Endometrium (tissue), 2 donors: ENCODE results near the gene KRAS.
A peak's percentile ranks its signal among the peaks of the same experiment; 100 is the strongest.

Experiments
- FAIRE-seq: peaks from 2 replicates; lab custom pipeline; 2012; peaks lifted over from hg19 to GRCh38; lab: Jason Lieb, UNC
- donor health status: control.
- donor health status: control.

KRAS gene

GRCh38 chr12:25194722-25195055 lies 56.0 kb downstream of the KRAS start:
- FAIRE-seq: no peak

- FAIRE-seq: no peak
Observed at GRCh38 chr12:25194214-25194613, 56.5 kb downstream of the KRAS start.

DNA sequence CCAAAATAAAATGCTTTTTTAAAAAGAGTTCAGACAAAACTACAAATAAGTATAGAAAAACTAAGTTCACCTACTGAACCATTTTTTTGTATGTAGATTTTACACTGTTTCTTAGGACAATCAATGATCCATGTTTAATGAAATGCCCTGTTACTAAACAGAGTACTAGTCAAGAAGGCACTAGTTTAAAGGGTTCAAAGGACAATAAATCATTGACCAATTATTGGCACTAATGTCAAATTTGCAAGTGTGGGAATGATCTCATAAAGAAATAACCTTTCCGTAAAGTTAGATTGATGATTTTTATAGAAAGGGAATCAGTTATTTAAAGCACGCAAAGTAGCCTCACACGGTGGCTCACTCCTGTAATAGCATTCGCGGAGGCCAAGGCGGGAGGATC lies 59.9 kb downstream of the KRAS start:
- no peak for FAIRE-seq

GRCh38 chr12:25189656-25190055 lies 61.1 kb downstream of the KRAS start:
- FAIRE-seq: no peak

GRCh38 chr12:25187781-25188180 lies 62.9 kb downstream of the KRAS start:
- no peak for FAIRE-seq

DNA sequence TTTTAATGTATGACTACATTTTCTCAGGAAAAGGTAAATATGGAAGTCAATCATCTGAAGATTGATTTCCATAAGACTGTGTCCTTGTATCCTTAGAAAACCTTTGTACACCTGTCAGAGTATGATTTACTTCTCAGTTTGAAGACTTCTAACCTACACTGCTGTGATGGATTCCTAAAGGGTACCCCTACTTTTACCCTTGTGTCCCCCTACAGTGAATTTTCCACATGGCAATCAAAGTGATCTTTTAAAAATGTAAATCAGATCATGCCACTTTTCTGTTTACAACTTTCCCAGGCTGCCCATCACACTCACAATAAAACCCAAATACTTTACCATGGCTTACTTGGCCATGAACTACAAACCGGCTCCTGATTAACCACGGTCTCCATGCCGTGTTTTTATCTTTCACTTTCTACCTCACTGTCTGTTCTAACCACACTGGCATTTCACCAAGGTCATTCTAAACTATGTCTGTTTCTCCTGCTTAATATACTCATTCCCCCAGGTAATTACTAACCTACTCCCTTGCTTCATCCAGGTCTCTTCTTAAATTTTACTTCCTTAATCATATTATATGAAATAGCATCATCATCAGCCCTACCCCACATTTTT lies 63.8 kb downstream of the KRAS start:
- FAIRE-seq: no peak

DNA sequence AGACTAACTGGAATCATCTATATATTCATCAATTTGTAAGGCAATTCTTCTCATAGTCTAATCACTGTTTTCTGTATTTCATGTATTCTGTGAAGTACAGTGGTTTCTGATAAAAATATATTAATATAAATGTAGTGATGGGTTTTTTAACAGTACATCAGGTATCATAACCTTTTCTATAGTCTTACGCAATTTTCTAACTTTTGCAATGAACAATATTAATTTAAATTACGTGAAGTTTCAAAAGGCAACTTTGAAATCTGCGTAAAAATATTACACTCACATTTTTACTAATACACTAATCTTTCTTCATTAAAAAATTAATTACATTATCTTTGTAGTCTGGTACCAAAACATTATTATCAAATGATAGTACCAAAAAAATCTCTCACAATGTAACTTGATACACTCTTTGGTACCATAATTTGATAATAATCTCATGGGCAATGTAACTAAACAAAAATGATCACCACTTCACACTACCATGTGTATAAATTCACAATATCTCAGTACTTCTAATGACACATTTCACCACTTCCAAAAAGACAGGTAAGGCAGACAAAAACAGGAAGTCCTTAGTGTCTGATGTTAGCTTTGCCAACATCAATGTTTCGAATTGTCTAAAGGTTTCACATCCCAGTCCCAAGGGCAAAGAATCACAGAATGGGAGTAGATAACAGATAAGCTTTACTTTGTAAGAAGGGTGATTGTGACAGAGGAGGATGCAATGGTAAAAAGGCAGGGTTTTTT lies 64.5 kb downstream of the KRAS start:
- no peak for FAIRE-seq

DNA sequence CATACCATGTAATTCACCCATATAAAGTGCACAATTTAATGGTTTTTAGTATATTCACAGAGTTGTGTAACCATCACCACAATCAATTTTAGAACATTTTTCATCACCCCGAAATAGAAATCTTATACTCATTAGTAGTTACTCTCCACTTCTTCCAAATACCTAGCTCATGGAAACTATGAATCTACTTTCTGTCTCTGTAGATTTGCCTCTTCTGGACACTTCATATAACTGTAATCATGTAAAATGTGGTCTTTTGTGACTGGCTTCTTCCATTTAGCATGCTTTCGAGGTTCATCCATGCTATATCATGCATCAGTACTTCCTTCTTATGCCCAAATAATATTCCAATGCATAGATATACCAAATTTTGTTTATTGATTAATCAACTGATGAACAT lies 66.6 kb downstream of the KRAS start:
- no peak for FAIRE-seq

- FAIRE-seq: no peak
Observed at GRCh38 chr12:25182765-25183164, 68.0 kb downstream of the KRAS start.

- FAIRE-seq: no peak
Observed at GRCh38 chr12:25162866-25163265, 87.9 kb downstream of the KRAS start.

GRCh38 chr12:25156061-25156460 lies 94.7 kb downstream of the KRAS start:
- FAIRE-seq: no peak

DNA sequence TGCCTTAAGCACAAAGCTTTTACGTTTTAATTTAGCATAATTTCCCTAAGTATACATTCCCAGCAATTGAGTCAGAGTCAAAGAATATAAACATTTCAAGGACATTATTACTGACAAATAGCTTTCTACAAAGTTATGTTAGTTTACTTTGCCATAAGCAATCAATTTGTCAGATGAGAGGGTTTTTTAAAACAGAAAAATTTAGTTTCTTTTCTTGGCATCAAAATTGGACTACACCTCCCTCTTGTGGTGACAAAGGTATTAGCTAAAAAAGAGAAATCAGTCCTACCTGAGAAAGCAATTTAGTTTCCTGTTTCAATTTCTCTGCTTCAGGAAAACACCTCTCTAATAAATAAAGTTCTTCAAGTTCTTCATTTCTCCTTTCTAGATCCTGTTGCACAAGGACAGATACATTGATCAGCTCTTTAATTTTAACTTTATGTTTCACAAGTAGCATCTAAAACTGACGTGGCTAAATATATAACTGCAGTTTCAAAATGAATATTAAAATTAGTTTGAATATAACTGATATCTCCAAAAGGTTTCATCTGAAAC lies 95.6 kb downstream of the KRAS start:
- FAIRE-seq: peak; percentile 89
